Body of pancreas (tissue), 4 donors: ENCODE measurements around the gene COL27A1. TPM values are rescaled to one million over a fixed set of nuclear protein-coding genes. Genes with fewer than 3 reads are reported as not detected.
"Not testable (repeated sequence)": the region's sequence is repeated elsewhere in the genome, so short reads cannot be mapped to it uniquely, and the experiment has no call there.

Source experiments
- ATAC-seq: fragments of 150-250 bp; one replicate; pipeline ENCODE4 v1.9.1; 2016
- DNase-seq, 4 donors: peaks; one replicate each; pipeline ENCODE4 v3.0.0-alpha.2; 2019
- H3K27ac ChIP-seq, 4 donors: fragments of 200-600 bp; sonication (generic); 1 replicate in 3 of 4; 2 replicates in 1 of 4; pipeline versions ENCODE4 v1.5.1 to v1.6.1; 2016 to 2019; ENCODE audit warnings: mild to moderate bottlenecking in 1 of 4, mixed read lengths in 1 of 4, moderate library complexity in 1 of 4
- H3K27me3 ChIP-seq, 2 donors: fragments of 200-600 bp; sonication (generic); one replicate each; pipeline ENCODE4 v1.6.0; 2016; ENCODE audit warnings: mild to moderate bottlenecking in 1 of 2
- H3K36me3 ChIP-seq, 2 donors: fragments of 200-600 bp; sonication (generic); replicated peaks in 1 of 2; 2 replicates each; pipeline ENCODE4 v1.5.1; 2016; ENCODE audit warnings: low read depth in 2 of 2; ENCODE audit not compliant: insufficient read depth in 1 of 2
- H3K4me1 ChIP-seq: fragments of 200-600 bp; sonication (generic); one replicate; pipeline ENCODE4 v1.6.0; 2016
- H3K4me3 ChIP-seq, 2 donors: fragments of 200-600 bp; sonication (generic); 1 replicate in 1 of 2; 2 replicates in 1 of 2; pipeline ENCODE4 v1.5.1; 2016 to 2019
- H3K9me3 ChIP-seq, 3 donors: fragments of 200-600 bp; sonication (generic); 1 replicate in 2 of 3; 2 replicates in 1 of 3; pipeline ENCODE4 v1.5.1; 2016
- CTCF ChIP-seq, 7 experiments: fragments of 450-650 bp in 4 of 7; fragments of 200-600 bp in 3 of 7; sonication (generic) in 3 of 7; IDR thresholded peaks; one replicate each; pipeline ENCODE4 v1.5.1; 2016 to 2019; ENCODE audit warnings: antibody characterized with exemption in 7 of 7
- POLR2A ChIP-seq, 3 donors: fragments of 450-650 bp; IDR thresholded peaks; one replicate each; pipeline ENCODE4 v1.6.1; 2016; ENCODE audit warnings: antibody characterized with exemption in 3 of 3, mild to moderate bottlenecking in 2 of 3
- WGBS, 2 donors: methylation state at CpG; one replicate each; pipeline ENCODE4 v1.1.5; 2017; 5-methylcytosine and 5-hydroxymethylcytosine counted together
- intact Hi-C: fragments of 100-400 bp; cut with DNase I; formaldehyde crosslinking; loops from one replicate; pipeline ENCODE4 v1.15.1; 2023
- total RNA-seq, 2 donors: library from RNA; depleted of rRNA; stranded (reverse); fragments of >200 nt; gene quantifications; one replicate each; pipeline ENCODE4 v1.1.0, GENCODE V29; 2016

Gene COL27A1
- total RNA-seq, 2 donors from 2014 or later, result 24.1 to 58.0 TPM

GRCh38 chr9:114187827-114188226 lies 32.5 kb downstream of the COL27A1 start:
- H3K9me3 ChIP-seq, result no peaks in the 10 kb centered on the region
- DNase-seq (no peak), ATAC-seq (no peak)
- no peaks in the 10 kb centered on the region for H3K27me3 ChIP-seq
- H3K4me3 ChIP-seq, result no peak overlapping the region
- intact Hi-C loops, result no loop called here
- H3K36me3 ChIP-seq, result no peaks in the 10 kb centered on the region
- H3K4me1 ChIP-seq, result no peaks in the 10 kb centered on the region
- no peak overlapping the region for H3K27ac ChIP-seq
- 96 to 97% methylated on average over 3 of the region's 3 CpGs for WGBS, 2 donors
- TF ChIP-seq POLR2A (IDR thresholded peaks at IDR 0.05) (no peak), CTCF (IDR thresholded peaks at IDR 0.05) (no peak)

- 84 to 92% methylated on average over 2 of the region's 2 CpGs for WGBS, 2 donors
- no peaks in the 10 kb centered on the region for H3K27me3 ChIP-seq
- intact Hi-C loops, result no loop called here
- TF ChIP-seq POLR2A (IDR thresholded peaks at IDR 0.05) (no peak), CTCF (IDR thresholded peaks at IDR 0.05) (no peak)
- DNase-seq, result no peak
- no peak overlapping the region for H3K4me3 ChIP-seq
- no peaks in the 10 kb centered on the region for H3K36me3 ChIP-seq
- H3K4me1 ChIP-seq, result no peaks in the 10 kb centered on the region
- no peaks in the 10 kb centered on the region for H3K9me3 ChIP-seq
- ATAC-seq, result no peak
- no peak overlapping the region for H3K27ac ChIP-seq
These were observed 34.7 kb downstream of the COL27A1 start for GRCh38 chr9:114189823-114190562.

- no peak for DNase-seq
- intact Hi-C loops, result no loop called here
- H3K36me3 ChIP-seq, result no peaks in the 10 kb centered on the region
- H3K27me3 ChIP-seq, result no peaks in the 10 kb centered on the region
- 22 to 42% methylated on average over 1 of the region's 1 CpG for WGBS, 2 donors
- ATAC-seq, result no peak
- no peak overlapping the region for H3K27ac ChIP-seq
- no peak overlapping the region for H3K4me3 ChIP-seq
- H3K9me3 ChIP-seq, result no peaks in the 10 kb centered on the region
- no peak for TF ChIP-seq CTCF (IDR thresholded peaks at IDR 0.05)
- no peak for TF ChIP-seq POLR2A (IDR thresholded peaks at IDR 0.05)
- no peaks in the 10 kb centered on the region for H3K4me1 ChIP-seq
These were observed 35.2 kb downstream of the COL27A1 start for GRCh38 chr9:114190563-114190905.

GRCh38 chr9:114191402-114191801 lies 36.1 kb downstream of the COL27A1 start:
- ATAC-seq, H3K27me3 ChIP-seq, intact Hi-C loops, H3K27ac ChIP-seq, H3K9me3 ChIP-seq, H3K4me1 ChIP-seq, DNase-seq, H3K4me3 ChIP-seq, H3K36me3 ChIP-seq: not testable (repeated sequence)
- WGBS, 2 donors, result 96 to 99% methylated on average over 5 of the region's 5 CpGs

- DNase-seq, result no peak
- no peaks in the 10 kb centered on the region for H3K36me3 ChIP-seq
- no peaks in the 10 kb centered on the region for H3K9me3 ChIP-seq
- H3K4me1 ChIP-seq, result no peaks in the 10 kb centered on the region
- no peak overlapping the region for H3K4me3 ChIP-seq
- H3K27ac ChIP-seq, result no peak overlapping the region
- ATAC-seq, result no peak
- intact Hi-C loops, result no loop called here
- TF ChIP-seq POLR2A (IDR thresholded peaks at IDR 0.05) (no peak), CTCF (IDR thresholded peaks at IDR 0.05) (no peak)
- WGBS, 2 donors, result 100% methylated on average over 1 of the region's 1 CpG
- H3K27me3 ChIP-seq, result no peaks in the 10 kb centered on the region
These were observed 37.2 kb downstream of the COL27A1 start for GRCh38 chr9:114192539-114192938.
